Thoracic aorta (tissue), 2 donors: ENCODE results near the gene ESR2. TPM values are rescaled to one million over a fixed set of nuclear protein-coding genes. Genes with fewer than 3 reads are reported as not detected.

Experiments used
- ATAC-seq: fragments of 150-250 bp; one replicate; pipeline ENCODE4 v1.8.0; 2017; ENCODE audit warnings: low read depth; ENCODE audit not compliant: insufficient number of reproducible peaks, low FRiP score
- DNase-seq: peaks from one replicate; pipeline ENCODE4 v3.0.0-alpha.2; 2020; ENCODE audit warnings: low spot score
- H3K27ac ChIP-seq, 2 donors: fragments of 200-600 bp; sonication (generic); 1 replicate in 1 of 2; 2 replicates in 1 of 2; pipeline ENCODE4 v1.5.1; 2016; ENCODE audit warnings: mild to moderate bottlenecking in 2 of 2, moderate library complexity in 2 of 2
- H3K27me3 ChIP-seq: fragments of 200-600 bp; sonication (generic); replicated peaks from 2 replicates; pipeline ENCODE4 v1.6.0; 2016; ENCODE audit warnings: mild to moderate bottlenecking; ENCODE audit not compliant: insufficient read depth
- H3K36me3 ChIP-seq: fragments of 200-600 bp; sonication (generic); one replicate; pipeline ENCODE4 v1.5.1; 2016
- H3K4me1 ChIP-seq, 2 donors: fragments of 200-600 bp; sonication (generic); 1 replicate in 1 of 2; 2 replicates in 1 of 2; pipeline versions ENCODE4 v1.5.1 to v1.6.0; 2016; ENCODE audit warnings: low read depth in 2 of 2, mild to moderate bottlenecking in 1 of 2; ENCODE audit not compliant: control insufficient read depth in 1 of 2
- H3K4me3 ChIP-seq: fragments of 200-600 bp; sonication (generic); 2 replicates; pipeline ENCODE4 v1.5.1; 2016; ENCODE audit warnings: mild to moderate bottlenecking
- H3K9me3 ChIP-seq: fragments of 200-600 bp; sonication (generic); 2 replicates; pipeline ENCODE4 v1.5.1; 2016
- total RNA-seq, 2 donors: library from RNA; depleted of rRNA; stranded (reverse); fragments of >200 nt; gene quantifications; one replicate each; pipeline versions ENCODE4 v1.1.0 to v1.2.3, GENCODE V29; 2016
- TF ChIP-seq, protein P1 (sequence below): fragments of 200-600 bp; sonication (generic); IDR thresholded peaks from one replicate; pipeline ENCODE4 v1.5.1; 2019; ENCODE audit warnings: antibody characterized with exemption

ESR2 gene
- total RNA-seq, 2 donors from 2014 or later: 0.27 to 0.71 TPM

DNA sequence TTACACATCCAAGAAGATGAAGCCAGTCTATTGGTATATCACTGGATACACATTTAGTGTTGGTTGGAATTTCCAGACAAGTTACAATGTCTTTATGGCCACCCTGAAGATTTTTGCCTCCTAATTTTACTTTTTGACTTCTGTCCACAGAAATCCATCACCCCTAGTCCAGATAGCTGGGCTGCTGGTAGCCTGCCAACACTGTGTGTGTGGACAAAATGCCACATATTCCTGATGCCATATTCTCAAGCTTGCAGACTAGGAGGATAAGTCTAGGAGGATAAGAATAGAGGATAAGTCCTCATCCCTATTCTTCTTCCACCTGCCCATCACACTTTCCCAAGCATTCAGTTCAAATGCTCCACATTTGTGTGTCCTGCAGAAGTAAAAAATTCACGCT lies 4.6 kb downstream of the ESR2 start:
- TF ChIP-seq, protein P1, sequence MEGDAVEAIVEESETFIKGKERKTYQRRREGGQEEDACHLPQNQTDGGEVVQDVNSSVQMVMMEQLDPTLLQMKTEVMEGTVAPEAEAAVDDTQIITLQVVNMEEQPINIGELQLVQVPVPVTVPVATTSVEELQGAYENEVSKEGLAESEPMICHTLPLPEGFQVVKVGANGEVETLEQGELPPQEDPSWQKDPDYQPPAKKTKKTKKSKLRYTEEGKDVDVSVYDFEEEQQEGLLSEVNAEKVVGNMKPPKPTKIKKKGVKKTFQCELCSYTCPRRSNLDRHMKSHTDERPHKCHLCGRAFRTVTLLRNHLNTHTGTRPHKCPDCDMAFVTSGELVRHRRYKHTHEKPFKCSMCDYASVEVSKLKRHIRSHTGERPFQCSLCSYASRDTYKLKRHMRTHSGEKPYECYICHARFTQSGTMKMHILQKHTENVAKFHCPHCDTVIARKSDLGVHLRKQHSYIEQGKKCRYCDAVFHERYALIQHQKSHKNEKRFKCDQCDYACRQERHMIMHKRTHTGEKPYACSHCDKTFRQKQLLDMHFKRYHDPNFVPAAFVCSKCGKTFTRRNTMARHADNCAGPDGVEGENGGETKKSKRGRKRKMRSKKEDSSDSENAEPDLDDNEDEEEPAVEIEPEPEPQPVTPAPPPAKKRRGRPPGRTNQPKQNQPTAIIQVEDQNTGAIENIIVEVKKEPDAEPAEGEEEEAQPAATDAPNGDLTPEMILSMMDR: no peak
- Histone ChIP-seq H3K27me3 (peaks cover 7% of the 10 kb centered on the region), H3K27ac (no peak overlapping the region), H3K4me3 (no peak overlapping the region), H3K9me3 (no peaks in the 10 kb centered on the region), H3K36me3 (no peaks in the 10 kb centered on the region), H3K4me1 (peaks cover 8 to 13% of the 10 kb centered on the region in 2 donors)
- no peak for ATAC-seq
- DNase-seq: no peak

DNA sequence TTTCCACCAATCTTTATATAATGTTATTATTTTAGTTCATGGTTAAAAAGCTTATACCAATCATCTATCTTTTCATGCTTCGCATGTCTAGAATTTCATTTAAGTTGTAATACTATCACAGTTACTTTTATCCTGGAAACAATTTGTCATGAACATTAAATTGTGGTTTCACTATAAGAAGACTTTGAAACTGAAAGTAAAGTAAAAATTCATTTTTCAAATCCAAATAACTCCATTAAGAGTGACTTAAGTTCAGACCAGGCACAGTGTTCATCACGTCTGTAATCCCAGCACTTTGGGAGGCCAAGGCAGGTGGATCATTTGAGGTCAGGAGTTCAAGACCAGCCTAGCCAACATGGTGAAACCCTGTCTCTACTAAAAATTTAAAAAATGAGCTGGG lies 12.4 kb downstream of the ESR2 start:
- ATAC-seq (no peak), DNase-seq (no peak)
- TF ChIP-seq, protein P1: no peak
- Histone ChIP-seq H3K27ac (no peak overlapping the region), H3K36me3 (no peaks in the 10 kb centered on the region), H3K4me3 (no peak overlapping the region), H3K4me1 (no peaks in the 10 kb centered on the region), H3K27me3 (no peaks in the 10 kb centered on the region), H3K9me3 (no peaks in the 10 kb centered on the region)

DNA sequence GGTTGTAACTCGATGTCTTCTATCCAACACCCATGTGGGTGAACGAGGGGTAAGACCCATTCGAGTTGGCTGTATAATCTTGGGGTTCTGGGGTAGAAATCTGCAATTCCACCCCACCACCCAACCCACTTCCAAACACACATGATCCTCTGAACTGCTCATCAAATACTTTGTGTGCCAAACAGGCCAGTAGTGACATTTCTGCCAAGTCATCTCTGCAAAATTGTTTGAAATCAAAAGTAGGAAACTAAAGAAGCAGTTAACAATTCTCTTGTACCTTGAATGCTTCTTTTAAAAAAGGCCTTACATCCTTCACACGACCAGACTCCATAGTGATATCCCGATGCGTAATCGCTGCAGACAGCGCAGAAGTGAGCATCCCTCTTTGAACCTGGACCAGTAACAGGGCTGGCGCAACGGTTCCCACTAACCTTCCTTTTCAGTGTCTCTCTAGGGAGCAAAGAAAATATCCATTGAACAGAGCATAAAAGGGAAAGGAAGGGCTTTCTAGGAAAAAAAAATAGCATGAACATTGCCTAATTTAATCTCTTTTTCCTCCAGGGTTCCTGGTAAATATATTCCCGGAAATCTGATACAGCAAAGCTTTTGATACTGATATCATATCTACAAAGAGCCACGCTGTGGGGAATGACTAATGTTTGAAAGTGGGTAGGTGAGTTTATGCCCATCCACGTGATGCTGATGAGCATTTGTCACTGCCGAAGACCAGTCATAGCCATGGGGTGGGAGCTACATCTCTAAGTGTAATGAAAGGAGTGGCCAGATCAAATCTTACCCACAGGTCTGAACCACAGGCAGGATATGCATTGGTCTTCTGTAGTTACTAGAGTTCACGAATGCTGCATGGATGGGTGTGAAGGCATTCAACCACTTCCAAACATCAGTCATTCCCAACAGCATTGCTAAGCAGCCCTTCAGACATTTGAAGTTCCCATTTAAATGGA lies 14.2 kb downstream of the ESR2 start:
- no peak overlapping the region for H3K4me3 ChIP-seq
- ATAC-seq (no peak), DNase-seq (no peak)
- no peak overlapping the region for H3K27ac ChIP-seq
- no peaks in the 10 kb centered on the region for H3K4me1 ChIP-seq
- H3K9me3 ChIP-seq: no peaks in the 10 kb centered on the region
- H3K36me3 ChIP-seq: no peaks in the 10 kb centered on the region
- H3K27me3 ChIP-seq: no peaks in the 10 kb centered on the region
- TF ChIP-seq, protein P1: no peak

DNA sequence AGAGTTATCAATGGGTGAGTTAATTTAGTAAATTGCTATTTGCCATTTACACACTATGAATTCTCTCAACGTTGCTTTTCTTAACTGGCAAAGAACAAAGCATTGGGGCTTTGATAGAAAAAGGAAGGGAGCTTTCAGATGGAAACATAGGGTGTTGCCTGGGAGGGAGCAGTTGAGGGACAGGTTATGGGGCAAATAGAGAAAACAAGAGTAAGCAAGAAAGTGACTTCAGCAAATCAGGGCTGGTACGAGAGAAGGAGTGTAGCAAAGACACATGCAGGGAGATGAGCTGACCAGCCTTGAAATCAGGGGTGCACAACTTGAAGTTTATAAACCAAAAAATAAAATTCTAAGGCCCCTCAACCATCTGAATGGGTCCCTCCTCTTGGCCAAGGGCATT lies 15.7 kb downstream of the ESR2 start:
- DNase-seq (no peak), ATAC-seq (no peak)
- Histone ChIP-seq H3K27ac (no peak overlapping the region), H3K9me3 (no peaks in the 10 kb centered on the region), H3K4me3 (no peak overlapping the region), H3K36me3 (no peaks in the 10 kb centered on the region), H3K27me3 (no peaks in the 10 kb centered on the region), H3K4me1 (no peaks in the 10 kb centered on the region)
- TF ChIP-seq, protein P1: no peak

DNA sequence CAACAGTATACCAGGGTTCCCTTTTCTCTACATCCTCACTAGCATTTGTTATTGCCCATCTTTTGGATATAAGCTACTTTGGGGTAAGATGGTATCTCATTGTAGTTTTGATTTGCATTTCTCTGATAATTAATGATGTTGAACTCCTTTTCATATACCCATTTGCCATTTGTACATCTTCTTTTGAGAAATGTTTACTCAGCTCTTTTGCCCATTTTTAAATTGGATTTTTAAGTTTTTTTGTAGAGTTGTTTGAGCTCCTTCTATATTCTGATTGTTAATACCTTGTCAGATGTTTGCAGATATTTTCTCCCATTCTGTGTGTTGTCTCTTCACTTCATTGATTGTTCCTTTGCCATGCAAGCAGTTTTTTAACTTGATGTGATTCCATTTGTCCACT lies 22.2 kb downstream of the ESR2 start:
- Histone ChIP-seq H3K27ac (no peak overlapping the region), H3K9me3 (no peaks in the 10 kb centered on the region), H3K36me3 (no peaks in the 10 kb centered on the region), H3K4me3 (no peak overlapping the region), H3K27me3 (no peaks in the 10 kb centered on the region), H3K4me1 (no peaks in the 10 kb centered on the region)
- ATAC-seq (no peak), DNase-seq (no peak)
- TF ChIP-seq, protein P1: no peak
